ENCODE results near the gene GJA4. TPM values are rescaled to one million over a fixed set of nuclear protein-coding genes. Genes with fewer than 3 reads are reported as not detected.

The GJA4 gene
- total and polyA plus RNA-seq, 2 of the 13 experiments (the other 11 are each of a cell fraction or from before 2014, with no cell fraction given) = not detected

DNA sequence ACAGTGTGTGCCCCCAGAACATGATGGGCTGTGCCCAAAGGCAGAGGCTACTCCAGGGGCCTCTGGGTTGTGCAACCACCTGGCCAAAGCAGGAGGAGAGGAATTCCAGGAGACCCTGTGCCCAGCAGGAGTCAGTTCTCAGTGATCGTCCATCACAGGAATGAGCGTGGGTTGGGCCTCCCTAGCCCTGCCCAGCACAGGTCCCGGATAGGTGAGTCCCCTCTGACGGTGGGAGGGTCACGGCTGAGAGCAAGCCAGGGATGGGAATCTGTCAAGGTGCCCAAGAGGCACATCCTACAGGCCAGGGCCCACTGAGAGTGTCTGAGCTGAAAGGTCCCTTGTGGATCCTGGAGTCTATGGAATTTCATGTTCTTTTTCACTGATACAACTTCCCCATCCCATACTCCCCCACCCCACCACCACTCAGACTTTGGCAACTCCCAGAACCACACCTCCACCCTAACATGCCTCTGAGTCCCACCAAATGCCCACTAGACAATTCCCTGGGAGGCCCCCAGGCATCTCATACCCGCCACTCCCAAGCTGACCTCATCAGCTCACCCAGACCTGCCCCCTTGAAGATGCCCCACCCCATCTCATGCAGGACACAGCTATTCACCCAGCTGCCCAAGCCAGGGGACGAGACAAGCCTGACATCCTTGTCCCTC lies 30.2 kb upstream of the GJA4 start (continued):
- TF ChIP-seq ZNF703 (CRISPR knock-in tag; IDR thresholded peaks at IDR 0.05; ENCODE audit: borderline replicate concordance) = no peak
- TF ChIP-seq ZSCAN25 (CRISPR knock-in tag; IDR thresholded peaks at IDR 0.05) = no peak
- TF ChIP-seq ELF4 (CRISPR knock-in tag; IDR thresholded peaks at IDR 0.05; ENCODE audit: borderline replicate concordance) = no peak
- no peak for TF ChIP-seq PHB2 (IDR thresholded peaks at IDR 0.05; ENCODE audit: partially characterized antibody)
- TF ChIP-seq, protein P1, sequence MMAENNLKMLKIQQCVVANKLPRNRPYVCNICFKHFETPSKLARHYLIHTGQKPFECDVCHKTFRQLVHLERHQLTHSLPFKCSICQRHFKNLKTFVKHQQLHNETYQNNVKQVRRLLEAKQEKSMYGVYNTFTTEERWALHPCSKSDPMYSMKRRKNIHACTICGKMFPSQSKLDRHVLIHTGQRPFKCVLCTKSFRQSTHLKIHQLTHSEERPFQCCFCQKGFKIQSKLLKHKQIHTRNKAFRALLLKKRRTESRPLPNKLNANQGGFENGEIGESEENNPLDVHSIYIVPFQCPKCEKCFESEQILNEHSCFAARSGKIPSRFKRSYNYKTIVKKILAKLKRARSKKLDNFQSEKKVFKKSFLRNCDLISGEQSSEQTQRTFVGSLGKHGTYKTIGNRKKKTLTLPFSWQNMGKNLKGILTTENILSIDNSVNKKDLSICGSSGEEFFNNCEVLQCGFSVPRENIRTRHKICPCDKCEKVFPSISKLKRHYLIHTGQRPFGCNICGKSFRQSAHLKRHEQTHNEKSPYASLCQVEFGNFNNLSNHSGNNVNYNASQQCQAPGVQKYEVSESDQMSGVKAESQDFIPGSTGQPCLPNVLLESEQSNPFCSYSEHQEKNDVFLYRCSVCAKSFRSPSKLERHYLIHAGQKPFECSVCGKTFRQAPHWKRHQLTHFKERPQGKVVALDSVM (CRISPR knock-in tag; IDR thresholded peaks at IDR 0.05) = no peak
- TF ChIP-seq, protein P2, sequence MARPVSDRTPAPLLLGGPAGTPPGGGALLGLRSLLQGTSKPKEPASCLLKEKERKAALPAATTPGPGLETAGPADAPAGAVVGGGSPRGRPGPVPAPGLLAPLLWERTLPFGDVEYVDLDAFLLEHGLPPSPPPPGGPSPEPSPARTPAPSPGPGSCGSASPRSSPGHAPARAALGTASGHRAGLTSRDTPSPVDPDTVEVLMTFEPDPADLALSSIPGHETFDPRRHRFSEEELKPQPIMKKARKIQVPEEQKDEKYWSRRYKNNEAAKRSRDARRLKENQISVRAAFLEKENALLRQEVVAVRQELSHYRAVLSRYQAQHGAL (CRISPR knock-in tag; IDR thresholded peaks at IDR 0.05; ENCODE audit: not compliant biosample characterization) = no peak

DNA sequence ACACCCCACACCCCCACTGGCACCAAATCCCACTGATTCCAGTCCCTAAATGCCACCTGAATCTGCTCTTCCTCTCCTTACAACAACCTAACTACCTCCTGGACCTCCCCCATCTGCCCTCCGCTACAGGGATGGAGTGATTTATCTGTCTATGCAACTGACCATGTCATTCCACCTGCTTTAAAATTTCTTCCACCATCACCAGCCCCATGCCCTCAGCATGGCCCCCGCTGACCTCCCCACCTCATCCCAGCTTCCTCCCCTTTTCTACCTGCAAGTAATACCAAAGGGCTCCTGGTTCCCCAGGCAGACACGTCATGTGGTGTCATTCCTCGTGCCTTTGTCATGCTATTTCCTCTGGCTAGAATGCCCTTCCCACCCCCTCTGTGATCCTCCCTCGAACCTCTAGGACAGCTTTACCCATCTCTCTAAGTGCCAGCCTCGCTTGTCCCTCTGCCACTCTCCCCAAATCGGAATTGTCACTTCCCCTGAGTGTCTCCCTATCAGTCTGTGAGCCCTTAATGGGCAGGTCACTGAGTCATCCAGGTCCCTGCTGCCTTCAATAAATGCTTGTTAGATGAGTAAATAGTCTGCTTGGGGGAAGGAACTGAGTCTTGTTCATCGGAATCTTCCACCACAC lies 29.5 kb upstream of the GJA4 start:
- Histone ChIP-seq H3K9ac (ENCODE audit: insufficient read depth, low read depth, low read length) (no peak overlapping the region), H3K4me3 (replicated peaks in 1 of 3; ENCODE audit: insufficient read depth in 1 of 3, low read depth in 2 of 3, low read length in 3 of 3) (no peak overlapping the region), H3K27ac (ENCODE audit: extremely low read length, insufficient read depth, low read length) (no peak overlapping the region), H4K20me1 (ENCODE audit: insufficient read depth, low read length) (no peaks in the 10 kb centered on the region), H3K36me3 (replicated peaks in 1 of 2; ENCODE audit: control insufficient read depth in 1 of 2, insufficient read depth in 2 of 2, low read length in 2 of 2) (no peaks in the 10 kb centered on the region), H3K4me2 (ENCODE audit: low read depth, low read length) (no peak overlapping the region), H3K27me3 (ENCODE audit: control insufficient read depth in 1 of 2, insufficient read depth in 2 of 2, low read length in 2 of 2) (peaks cover 3 to 40% of the 10 kb centered on the region in 2 experiments; a peak in 3 of 5 replicates), H2AFZ (ENCODE audit: low read length) (no peak overlapping the region), H3K79me2 (ENCODE audit: insufficient read depth, low read length) (no peaks in the 10 kb centered on the region), H3K4me1 (ENCODE audit: insufficient read depth, low read length) (no peaks in the 10 kb centered on the region), H3K9me3 (ENCODE audit: low read length) (no peaks in the 10 kb centered on the region)
- ATAC-seq = no peak
- intact Hi-C loops (cut with micrococcal nuclease; ENCODE audit: unreplicated experiment) (no loop called here), in situ Hi-C loops (cut with HindIII; ENCODE audit: extremely low pct_ligation_motif_present, low pct_unique_long_range_greater_than_20kb) (no loop called here)
- no peak for FAIRE-seq
- TF ChIP-seq FOSL2 (CRISPR knock-in tag; IDR thresholded peaks at IDR 0.05) (peak; percentile 45), PAX8 (CRISPR knock-in tag; IDR thresholded peaks at IDR 0.05; ENCODE audit: borderline replicate concordance) (no peak), HMGA1 (CRISPR knock-in tag; conservative IDR thresholded peaks at IDR 0.05) (no peak)
- 13% methylated on average over 8 of the region's 8 CpGs for WGBS (ENCODE audit: low lambda C conversion rate)
- peak; percentile 13 for DNase-seq (ENCODE audit: low spot score)
- ChIA-PET CTCF (ENCODE audit: low intra/inter-chr PET ratio, low total read pairs) (no interaction called here), POLR2A (no interaction called here)
- BruUV-seq (replicated peaks) = no TSS peak

All from HepG2 (cell line).